ENCODE results near the gene TSPAN32. TPM values are rescaled to one million over a fixed set of nuclear protein-coding genes. Genes with fewer than 3 reads are reported as not detected.

The TSPAN32 gene
- total RNA-seq, 1 experiment from 2014 or later: not detected

Other genes starting within 250 kb of the TSPAN32 start
- gene IGF2, start 162.6 kb upstream of the TSPAN32 start, total RNA-seq (2014; rRNA removed; shearing (Covaris generic)): 0.06 TPM in 1 of 2 replicates, not detected in the other
- gene INS, start 140.8 kb upstream of the TSPAN32 start, total RNA-seq (2014; rRNA removed; shearing (Covaris generic)): not detected in 2 replicates
- gene TH, start 130.2 kb upstream of the TSPAN32 start, total RNA-seq (2014; rRNA removed; shearing (Covaris generic)): 0.49 TPM in 1 of 2 replicates, not detected in the other
- gene ASCL2, start 31.4 kb upstream of the TSPAN32 start, total RNA-seq (2014; rRNA removed; shearing (Covaris generic)): not detected in 2 replicates
- gene C11orf21, start 95 bp upstream of the TSPAN32 start, total RNA-seq (2014; rRNA removed; shearing (Covaris generic)): not detected in 2 replicates
- 61.8 and 105 TPM in 2 replicates for gene CD81, start 75.3 kb downstream of the TSPAN32 start, total RNA-seq (2014; rRNA removed; shearing (Covaris generic))
- 44.6 and 46.1 TPM in 2 replicates for gene TSSC4, start 98.7 kb downstream of the TSPAN32 start, total RNA-seq (2014; rRNA removed; shearing (Covaris generic))
- not detected in 2 replicates for gene TRPM5, start 142.5 kb downstream of the TSPAN32 start, total RNA-seq (2014; rRNA removed; shearing (Covaris generic))
- 0.85 TPM in 1 of 2 replicates, not detected in the other for gene KCNQ1, start 143.0 kb downstream of the TSPAN32 start, total RNA-seq (2014; rRNA removed; shearing (Covaris generic))